ENCODE results near the gene EIF4E1B. TPM values are rescaled to one million over a fixed set of nuclear protein-coding genes. Genes with fewer than 3 reads are reported as not detected.

The EIF4E1B gene
- total and polyA plus RNA-seq, 4 donors: not detected

DNA sequence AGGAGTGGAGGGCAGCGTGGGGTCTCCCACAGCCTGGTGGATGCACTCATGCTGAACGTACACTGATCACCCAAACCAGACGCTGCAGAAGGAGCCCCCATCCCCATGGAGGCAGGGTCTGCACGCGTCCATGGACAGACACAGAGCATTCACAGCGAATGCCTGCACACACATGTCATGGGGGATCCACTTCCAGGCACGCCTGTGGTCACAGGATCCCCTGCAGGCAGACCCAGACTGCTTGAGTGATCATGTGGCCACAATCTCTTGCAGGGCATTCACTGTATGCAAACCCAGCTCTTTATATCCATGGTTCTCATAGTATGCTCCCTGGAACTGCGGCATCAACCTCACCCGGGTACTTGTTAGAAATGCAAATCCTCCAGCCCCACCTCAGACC lies 5.5 kb upstream of the EIF4E1B start:
- Histone ChIP-seq H3K4me3 (ENCODE audit: low read depth in 1 of 3, low read length in 3 of 3) (no peak overlapping the region), H3K27ac (ENCODE audit: low read depth in 1 of 2, low read length in 2 of 2) (no peak overlapping the region), H3K36me3 (ENCODE audit: control insufficient read depth in 4 of 4, insufficient read depth in 3 of 4, low read depth in 1 of 4, low read length in 3 of 4) (no peaks in the 10 kb centered on the region), H3K4me1 (ENCODE audit: control insufficient read depth in 4 of 4, insufficient read depth in 4 of 4, low read length in 3 of 4) (peaks cover 0 to 2% (median 0%) of the 10 kb centered on the region in 4 donors), H3K9ac (ENCODE audit: low read depth in 1 of 2, low read length in 2 of 2) (no peak overlapping the region), H3K27me3 (ENCODE audit: control insufficient read depth in 4 of 4, insufficient read depth in 4 of 4, low read length in 3 of 4) (peaks cover under 1 to 19% (median 7%) of the 10 kb centered on the region in 4 donors), H3K9me3 (ENCODE audit: control insufficient read depth in 4 of 4, low read length in 3 of 4) (no peaks in the 10 kb centered on the region)
- WGBS: 69% methylated on average over 9 of the region's 9 CpGs
- TF ChIP-seq, protein P1, sequence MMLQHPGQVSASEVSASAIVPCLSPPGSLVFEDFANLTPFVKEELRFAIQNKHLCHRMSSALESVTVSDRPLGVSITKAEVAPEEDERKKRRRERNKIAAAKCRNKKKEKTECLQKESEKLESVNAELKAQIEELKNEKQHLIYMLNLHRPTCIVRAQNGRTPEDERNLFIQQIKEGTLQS (IDR thresholded peaks at IDR 0.05): no peak
- TF ChIP-seq GABPA (IDR thresholded peaks at IDR 0.05 in 1 of 2, conservative IDR thresholded peaks at IDR 0.05 in 1 of 2) (no peak), RXRA (IDR thresholded peaks at IDR 0.05) (no peak), FOXA1 (IDR thresholded peaks at IDR 0.05) (no peak), HNF4G (IDR thresholded peaks at IDR 0.05) (no peak), EGR1 (IDR thresholded peaks at IDR 0.05; ENCODE audit: low read depth in 2 of 2) (no peak)
- TF ChIP-seq, protein P2, sequence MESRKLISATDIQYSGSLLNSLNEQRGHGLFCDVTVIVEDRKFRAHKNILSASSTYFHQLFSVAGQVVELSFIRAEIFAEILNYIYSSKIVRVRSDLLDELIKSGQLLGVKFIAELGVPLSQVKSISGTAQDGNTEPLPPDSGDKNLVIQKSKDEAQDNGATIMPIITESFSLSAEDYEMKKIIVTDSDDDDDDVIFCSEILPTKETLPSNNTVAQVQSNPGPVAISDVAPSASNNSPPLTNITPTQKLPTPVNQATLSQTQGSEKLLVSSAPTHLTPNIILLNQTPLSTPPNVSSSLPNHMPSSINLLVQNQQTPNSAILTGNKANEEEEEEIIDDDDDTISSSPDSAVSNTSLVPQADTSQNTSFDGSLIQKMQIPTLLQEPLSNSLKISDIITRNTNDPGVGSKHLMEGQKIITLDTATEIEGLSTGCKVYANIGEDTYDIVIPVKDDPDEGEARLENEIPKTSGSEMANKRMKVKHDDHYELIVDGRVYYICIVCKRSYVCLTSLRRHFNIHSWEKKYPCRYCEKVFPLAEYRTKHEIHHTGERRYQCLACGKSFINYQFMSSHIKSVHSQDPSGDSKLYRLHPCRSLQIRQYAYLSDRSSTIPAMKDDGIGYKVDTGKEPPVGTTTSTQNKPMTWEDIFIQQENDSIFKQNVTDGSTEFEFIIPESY (IDR thresholded peaks at IDR 0.05): no peak
- TF ChIP-seq, protein P3, sequence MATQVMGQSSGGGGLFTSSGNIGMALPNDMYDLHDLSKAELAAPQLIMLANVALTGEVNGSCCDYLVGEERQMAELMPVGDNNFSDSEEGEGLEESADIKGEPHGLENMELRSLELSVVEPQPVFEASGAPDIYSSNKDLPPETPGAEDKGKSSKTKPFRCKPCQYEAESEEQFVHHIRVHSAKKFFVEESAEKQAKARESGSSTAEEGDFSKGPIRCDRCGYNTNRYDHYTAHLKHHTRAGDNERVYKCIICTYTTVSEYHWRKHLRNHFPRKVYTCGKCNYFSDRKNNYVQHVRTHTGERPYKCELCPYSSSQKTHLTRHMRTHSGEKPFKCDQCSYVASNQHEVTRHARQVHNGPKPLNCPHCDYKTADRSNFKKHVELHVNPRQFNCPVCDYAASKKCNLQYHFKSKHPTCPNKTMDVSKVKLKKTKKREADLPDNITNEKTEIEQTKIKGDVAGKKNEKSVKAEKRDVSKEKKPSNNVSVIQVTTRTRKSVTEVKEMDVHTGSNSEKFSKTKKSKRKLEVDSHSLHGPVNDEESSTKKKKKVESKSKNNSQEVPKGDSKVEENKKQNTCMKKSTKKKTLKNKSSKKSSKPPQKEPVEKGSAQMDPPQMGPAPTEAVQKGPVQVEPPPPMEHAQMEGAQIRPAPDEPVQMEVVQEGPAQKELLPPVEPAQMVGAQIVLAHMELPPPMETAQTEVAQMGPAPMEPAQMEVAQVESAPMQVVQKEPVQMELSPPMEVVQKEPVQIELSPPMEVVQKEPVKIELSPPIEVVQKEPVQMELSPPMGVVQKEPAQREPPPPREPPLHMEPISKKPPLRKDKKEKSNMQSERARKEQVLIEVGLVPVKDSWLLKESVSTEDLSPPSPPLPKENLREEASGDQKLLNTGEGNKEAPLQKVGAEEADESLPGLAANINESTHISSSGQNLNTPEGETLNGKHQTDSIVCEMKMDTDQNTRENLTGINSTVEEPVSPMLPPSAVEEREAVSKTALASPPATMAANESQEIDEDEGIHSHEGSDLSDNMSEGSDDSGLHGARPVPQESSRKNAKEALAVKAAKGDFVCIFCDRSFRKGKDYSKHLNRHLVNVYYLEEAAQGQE (IDR thresholded peaks at IDR 0.05): no peak
- TF ChIP-seq, protein P4, sequence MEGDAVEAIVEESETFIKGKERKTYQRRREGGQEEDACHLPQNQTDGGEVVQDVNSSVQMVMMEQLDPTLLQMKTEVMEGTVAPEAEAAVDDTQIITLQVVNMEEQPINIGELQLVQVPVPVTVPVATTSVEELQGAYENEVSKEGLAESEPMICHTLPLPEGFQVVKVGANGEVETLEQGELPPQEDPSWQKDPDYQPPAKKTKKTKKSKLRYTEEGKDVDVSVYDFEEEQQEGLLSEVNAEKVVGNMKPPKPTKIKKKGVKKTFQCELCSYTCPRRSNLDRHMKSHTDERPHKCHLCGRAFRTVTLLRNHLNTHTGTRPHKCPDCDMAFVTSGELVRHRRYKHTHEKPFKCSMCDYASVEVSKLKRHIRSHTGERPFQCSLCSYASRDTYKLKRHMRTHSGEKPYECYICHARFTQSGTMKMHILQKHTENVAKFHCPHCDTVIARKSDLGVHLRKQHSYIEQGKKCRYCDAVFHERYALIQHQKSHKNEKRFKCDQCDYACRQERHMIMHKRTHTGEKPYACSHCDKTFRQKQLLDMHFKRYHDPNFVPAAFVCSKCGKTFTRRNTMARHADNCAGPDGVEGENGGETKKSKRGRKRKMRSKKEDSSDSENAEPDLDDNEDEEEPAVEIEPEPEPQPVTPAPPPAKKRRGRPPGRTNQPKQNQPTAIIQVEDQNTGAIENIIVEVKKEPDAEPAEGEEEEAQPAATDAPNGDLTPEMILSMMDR (IDR thresholded peaks at IDR 0.05; ENCODE audit: low read depth, low read length, missing input control): no peak
- DNase-seq (ENCODE audit: low spot score): no peak

DNA sequence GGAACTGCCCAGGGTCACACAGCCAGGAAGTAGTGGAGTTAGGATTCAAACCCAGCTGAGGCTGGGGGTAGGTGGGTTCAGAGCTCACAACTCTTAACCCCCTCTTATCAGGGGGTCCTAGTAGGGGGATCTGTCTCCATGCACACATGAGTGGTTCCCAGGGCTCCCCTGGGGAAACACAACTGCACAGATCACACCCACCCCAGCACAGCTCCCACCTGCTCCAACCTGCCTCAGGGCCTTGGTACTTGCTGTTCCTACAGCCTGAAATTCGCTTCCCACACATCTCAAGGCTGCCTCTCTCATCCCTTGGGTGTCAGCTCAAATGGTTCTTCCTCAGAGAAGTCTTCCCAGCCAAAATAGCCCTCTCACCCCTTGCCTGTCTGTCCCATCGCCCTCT lies 5.0 kb upstream of the EIF4E1B start:
- Histone ChIP-seq H3K9me3 (ENCODE audit: control insufficient read depth in 4 of 4, low read length in 3 of 4) (no peaks in the 10 kb centered on the region), H3K36me3 (ENCODE audit: control insufficient read depth in 4 of 4, insufficient read depth in 3 of 4, low read depth in 1 of 4, low read length in 3 of 4) (no peaks in the 10 kb centered on the region), H3K4me3 (ENCODE audit: low read depth in 1 of 3, low read length in 3 of 3) (no peak overlapping the region), H3K9ac (ENCODE audit: low read depth in 1 of 2, low read length in 2 of 2) (no peak overlapping the region), H3K27me3 (ENCODE audit: control insufficient read depth in 4 of 4, insufficient read depth in 4 of 4, low read length in 3 of 4) (peaks cover 4 to 20% (median 7%) of the 10 kb centered on the region in 4 donors), H3K4me1 (ENCODE audit: control insufficient read depth in 4 of 4, insufficient read depth in 4 of 4, low read length in 3 of 4) (peaks cover 0 to 5% (median 4%) of the 10 kb centered on the region in 4 donors), H3K27ac (ENCODE audit: low read depth in 1 of 2, low read length in 2 of 2) (no peak overlapping the region)
- DNase-seq (ENCODE audit: low spot score): no peak
- WGBS: 65% methylated on average over 2 of the region's 2 CpGs
- no peak for TF ChIP-seq TAF1 (conservative IDR thresholded peaks at IDR 0.05)
- no peak for TF ChIP-seq SP1 (IDR thresholded peaks at IDR 0.05)
- no peak for TF ChIP-seq JUND (IDR thresholded peaks at IDR 0.05)
- no peak for TF ChIP-seq RAD21 (IDR thresholded peaks at IDR 0.05)
- TF ChIP-seq HNF4A (conservative IDR thresholded peaks at IDR 0.05): no peak
- no peak for TF ChIP-seq NR2F2 (IDR thresholded peaks at IDR 0.05)
- TF ChIP-seq EGR1 (IDR thresholded peaks at IDR 0.05; ENCODE audit: low read depth in 2 of 2): no peak
- TF ChIP-seq, protein P3 (IDR thresholded peaks at IDR 0.05): no peak
- no peak for TF ChIP-seq HNF4G (IDR thresholded peaks at IDR 0.05)
- TF ChIP-seq GABPA (IDR thresholded peaks at IDR 0.05 in 1 of 2, conservative IDR thresholded peaks at IDR 0.05 in 1 of 2): no peak
- no peak for TF ChIP-seq FOXA2 (IDR thresholded peaks at IDR 0.05)
- TF ChIP-seq, protein P4 (IDR thresholded peaks at IDR 0.05; ENCODE audit: low read depth, low read length, missing input control): no peak
- TF ChIP-seq RXRA (IDR thresholded peaks at IDR 0.05): no peak
- TF ChIP-seq, protein P5, sequence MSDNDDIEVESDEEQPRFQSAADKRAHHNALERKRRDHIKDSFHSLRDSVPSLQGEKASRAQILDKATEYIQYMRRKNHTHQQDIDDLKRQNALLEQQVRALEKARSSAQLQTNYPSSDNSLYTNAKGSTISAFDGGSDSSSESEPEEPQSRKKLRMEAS (IDR thresholded peaks at IDR 0.05): no peak
- no peak for TF ChIP-seq FOXA1 (IDR thresholded peaks at IDR 0.05)
- no peak for TF ChIP-seq YY1 (IDR thresholded peaks at IDR 0.05)

All from liver (tissue), 9 donors.